GM12801 (cell line): ENCODE results near the gene CPEB3.

Source experiments
- TF ChIP-seq, protein P1 (sequence below): IDR thresholded peaks from one replicate; pipeline ENCODE4 v1.5.1; 2011; ENCODE audit warnings: control low read depth; ENCODE audit not compliant: insufficient read length; ENCODE audit errors: extremely low read depth

CPEB3 gene

DNA sequence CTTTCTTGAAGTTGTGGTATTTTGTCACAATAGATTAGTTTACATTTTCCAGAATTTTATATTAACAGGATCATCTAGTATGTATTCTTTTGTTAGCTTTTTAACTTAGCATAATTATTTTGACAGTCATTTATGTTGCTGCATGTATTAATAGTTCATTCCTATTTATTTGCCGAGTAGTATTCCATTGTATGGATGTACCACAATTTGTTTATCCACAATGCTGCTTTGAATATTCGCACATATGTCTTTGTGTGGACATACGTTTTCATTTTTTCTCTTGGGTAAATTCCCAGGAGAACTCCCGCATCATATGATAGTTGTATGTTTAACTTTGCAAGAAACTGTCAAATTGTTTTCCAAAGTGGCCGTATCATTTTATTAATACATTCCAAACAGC, 115.7 kb downstream of the CPEB3 start:
- TF ChIP-seq, protein P1, sequence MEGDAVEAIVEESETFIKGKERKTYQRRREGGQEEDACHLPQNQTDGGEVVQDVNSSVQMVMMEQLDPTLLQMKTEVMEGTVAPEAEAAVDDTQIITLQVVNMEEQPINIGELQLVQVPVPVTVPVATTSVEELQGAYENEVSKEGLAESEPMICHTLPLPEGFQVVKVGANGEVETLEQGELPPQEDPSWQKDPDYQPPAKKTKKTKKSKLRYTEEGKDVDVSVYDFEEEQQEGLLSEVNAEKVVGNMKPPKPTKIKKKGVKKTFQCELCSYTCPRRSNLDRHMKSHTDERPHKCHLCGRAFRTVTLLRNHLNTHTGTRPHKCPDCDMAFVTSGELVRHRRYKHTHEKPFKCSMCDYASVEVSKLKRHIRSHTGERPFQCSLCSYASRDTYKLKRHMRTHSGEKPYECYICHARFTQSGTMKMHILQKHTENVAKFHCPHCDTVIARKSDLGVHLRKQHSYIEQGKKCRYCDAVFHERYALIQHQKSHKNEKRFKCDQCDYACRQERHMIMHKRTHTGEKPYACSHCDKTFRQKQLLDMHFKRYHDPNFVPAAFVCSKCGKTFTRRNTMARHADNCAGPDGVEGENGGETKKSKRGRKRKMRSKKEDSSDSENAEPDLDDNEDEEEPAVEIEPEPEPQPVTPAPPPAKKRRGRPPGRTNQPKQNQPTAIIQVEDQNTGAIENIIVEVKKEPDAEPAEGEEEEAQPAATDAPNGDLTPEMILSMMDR: no peak

DNA sequence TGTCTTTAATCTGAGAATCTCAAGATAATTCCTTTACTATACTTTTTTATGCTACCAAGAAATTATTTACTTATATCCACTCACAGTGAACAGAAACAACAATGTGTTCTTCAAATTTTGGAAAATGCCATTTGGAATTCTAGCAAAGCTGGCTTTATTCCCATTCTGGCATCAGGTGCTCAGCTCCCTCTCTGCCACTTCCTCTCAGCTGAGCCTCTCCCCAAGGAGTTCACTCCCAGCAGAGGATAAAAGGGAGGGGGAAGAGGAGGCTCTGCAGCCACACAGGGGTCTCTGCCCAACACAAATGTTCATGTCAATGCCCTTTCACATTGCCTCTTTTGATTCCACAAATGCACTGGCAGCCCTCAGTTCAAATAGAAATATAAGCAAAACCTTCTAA, 116.9 kb downstream of the CPEB3 start:
- TF ChIP-seq, protein P1: no peak

- TF ChIP-seq, protein P1: no peak
Observed at GRCh38 chr10:92164036-92164696, 126.7 kb downstream of the CPEB3 start.

GRCh38 chr10:92162541-92162940, 128.3 kb downstream of the CPEB3 start:
- TF ChIP-seq, protein P1: no peak

GRCh38 chr10:92156874-92157773, 133.8 kb downstream of the CPEB3 start:
- TF ChIP-seq, protein P1: no peak

- TF ChIP-seq, protein P1: no peak
Observed at GRCh38 chr10:92150823-92151222, 140.1 kb downstream of the CPEB3 start.

- TF ChIP-seq, protein P1: no peak
Observed at GRCh38 chr10:92149261-92149660, 141.6 kb downstream of the CPEB3 start.
